ENCODE measurements around the gene ZNF512B. TPM values are rescaled to one million over a fixed set of nuclear protein-coding genes. Genes with fewer than 3 reads are reported as not detected.
"Not testable (repeated sequence)": the region's sequence is repeated elsewhere in the genome, so short reads cannot be mapped to it uniquely, and the experiment has no call there.

The ZNF512B gene
- total RNA-seq, 1 donor from 2014 or later = 5.2 TPM

- no peak overlapping the region for H3K4me3 ChIP-seq (ENCODE audit: low read depth, low read length)
- DNase-seq (ENCODE audit: low read depth) = no peak
- no peak for TF ChIP-seq CTCF (conservative IDR thresholded peaks at IDR 0.05; ENCODE audit: low read depth, low read length)
These were observed 7.4 kb upstream of the ZNF512B start for GRCh38 chr20:63976980-63977738.

- H3K4me3 ChIP-seq (ENCODE audit: low read depth, low read length); DNase-seq (ENCODE audit: low read depth): not testable (repeated sequence)
These were observed 6.8 kb upstream of the ZNF512B start for GRCh38 chr20:63976511-63976910.

DNA sequence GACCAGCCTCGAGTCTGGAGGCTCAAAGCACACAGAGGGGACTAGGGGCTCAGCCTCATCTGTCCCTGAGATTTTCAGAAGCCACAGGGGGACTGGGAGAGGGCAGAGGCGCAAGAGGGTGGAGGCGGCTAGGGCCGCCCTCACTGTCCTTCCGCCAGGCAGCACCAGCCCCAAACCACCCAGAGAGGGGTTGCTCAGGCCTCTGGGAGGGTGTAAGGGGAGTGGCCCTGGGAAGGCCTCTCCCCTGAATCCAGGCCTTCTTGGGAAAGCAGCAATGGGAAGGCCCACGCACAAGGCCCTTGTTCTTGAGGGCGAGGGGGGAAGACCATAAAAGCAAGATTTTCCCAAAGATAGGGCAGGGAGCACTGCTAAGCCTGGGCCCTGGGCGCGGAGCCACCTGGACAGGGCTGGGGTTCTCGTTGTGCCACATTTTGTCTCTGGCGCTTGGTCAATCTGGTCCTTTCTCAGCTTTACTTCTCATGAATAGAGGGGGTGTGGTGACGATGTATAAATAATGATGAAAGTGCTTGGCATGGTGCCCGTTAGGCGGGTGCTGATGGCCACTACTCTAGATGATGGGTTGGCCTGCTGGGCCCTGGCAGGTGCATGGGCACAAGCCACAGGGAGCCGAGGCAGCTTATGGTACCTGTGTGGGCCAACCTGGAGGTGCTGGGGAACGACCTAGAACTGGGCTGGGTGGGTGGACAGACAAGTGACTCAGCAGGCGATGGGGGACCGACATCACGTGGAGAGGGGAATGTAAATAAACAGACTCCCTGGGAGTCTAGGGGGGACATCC is 4.9 kb upstream of the ZNF512B start:
- TF ChIP-seq CTCF (conservative IDR thresholded peaks at IDR 0.05; ENCODE audit: low read depth, low read length) = no peak
- H3K4me3 ChIP-seq (ENCODE audit: low read depth, low read length) = no peak overlapping the region
- DNase-seq (ENCODE audit: low read depth) = no peak

DNA sequence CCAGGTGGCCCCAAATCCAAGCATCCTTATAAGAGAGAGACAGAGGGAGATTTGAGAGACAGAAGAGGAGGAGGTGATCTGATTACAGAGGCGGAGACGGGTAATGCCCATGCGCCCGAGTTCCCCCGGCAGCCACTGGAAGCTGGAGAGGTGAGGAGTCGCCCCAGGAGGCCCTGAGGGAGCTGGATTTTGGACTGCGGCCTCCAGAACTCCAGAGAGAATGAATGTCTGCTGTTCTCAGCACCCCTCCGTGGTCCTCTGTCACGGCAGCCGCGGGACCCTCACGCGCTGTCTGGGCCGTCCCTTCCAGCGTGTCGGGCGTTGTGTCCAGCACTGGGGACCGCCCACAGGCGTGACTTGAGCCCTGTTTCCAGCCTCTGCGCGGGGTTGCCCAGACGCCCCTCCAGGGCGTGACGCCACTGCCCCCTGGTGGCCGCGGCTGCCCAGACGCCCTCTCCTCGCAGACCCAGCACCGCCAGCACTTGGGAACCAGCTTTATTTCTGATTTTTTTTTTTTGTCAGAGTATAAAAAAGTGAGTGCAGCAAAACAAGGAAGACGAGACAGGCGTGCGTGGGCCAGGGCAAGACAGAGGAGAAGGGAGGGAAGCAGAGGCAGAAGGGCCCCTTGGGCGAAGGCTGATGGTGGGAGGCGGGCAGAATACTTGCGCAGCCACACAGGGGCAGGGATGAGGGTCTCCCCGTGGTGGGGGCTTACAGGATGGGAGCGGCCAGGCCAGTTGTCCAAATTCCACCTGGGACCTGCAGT is 4.1 kb upstream of the ZNF512B start:
- H3K4me3 ChIP-seq (ENCODE audit: low read depth, low read length) = peak overlapping the region; percentile 47
- TF ChIP-seq CTCF (conservative IDR thresholded peaks at IDR 0.05; ENCODE audit: low read depth, low read length) = peak; percentile 96
- DNase-seq (ENCODE audit: low read depth) = no peak

GRCh38 chr20:63973160-63973479 is 3.4 kb upstream of the ZNF512B start:
- H3K4me3 ChIP-seq (ENCODE audit: low read depth, low read length) = no peak overlapping the region
- TF ChIP-seq CTCF (conservative IDR thresholded peaks at IDR 0.05; ENCODE audit: low read depth, low read length) = no peak
- no peak for DNase-seq (ENCODE audit: low read depth)

- H3K4me3 ChIP-seq (ENCODE audit: low read depth, low read length) = no peak overlapping the region
- no peak for DNase-seq (ENCODE audit: low read depth)
- TF ChIP-seq CTCF (conservative IDR thresholded peaks at IDR 0.05; ENCODE audit: low read depth, low read length) = no peak
These were observed 2.8 kb upstream of the ZNF512B start for GRCh38 chr20:63972312-63973159.

DNA sequence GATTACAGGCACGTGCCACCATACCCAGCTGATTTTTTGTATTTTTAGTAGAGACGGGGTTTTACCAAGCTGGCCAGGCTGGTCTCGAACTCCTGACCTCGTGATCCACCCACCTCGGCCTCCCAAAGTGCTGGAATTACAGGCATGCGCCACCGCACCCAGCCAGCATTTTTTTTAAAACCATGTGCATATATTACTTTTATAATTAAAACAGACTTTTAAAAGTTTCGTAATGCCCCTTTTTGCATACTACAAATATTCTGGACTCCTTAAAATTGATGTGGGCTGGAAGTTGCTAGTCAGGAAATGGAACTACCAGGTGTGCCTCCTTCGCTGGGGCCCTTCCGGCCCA is 2.2 kb upstream of the ZNF512B start:
- DNase-seq (ENCODE audit: low read depth); H3K4me3 ChIP-seq (ENCODE audit: low read depth, low read length): not testable (repeated sequence)

Measured in epithelial cell of proximal tubule (primary cell).